GM21390 (cell line): ENCODE data around the gene PLIN4.
"Not testable (repeated sequence)": the region's sequence is repeated elsewhere in the genome, so short reads cannot be mapped to it uniquely, and the experiment has no call there.

ENCODE experiments used
- ATAC-seq: cut with Tn5 transposase; IDR thresholded peaks from one replicate; pipeline ENCODE4 v1.9.1; 2021; ENCODE audit not compliant: unreplicated experiment

Gene PLIN4

GRCh38 chr19:4518345-4519171 is at the start of gene PLIN4:
Gene PLIN4, minus strand, starts transcription at chr19:4518486. Its CDS starts 214 bp downstream, at chr19:4518272.
- ATAC-seq: no peak

GRCh38 chr19:4567584-4568071 is 49.3 kb upstream of the PLIN4 start:
- ATAC-seq: no peak

GRCh38 chr19:4566402-4567051 is 48.2 kb upstream of the PLIN4 start:
- no peak for ATAC-seq

- ATAC-seq: not testable (repeated sequence)
Measured at GRCh38 chr19:4563562-4563961, 45.3 kb upstream of the PLIN4 start.

GRCh38 chr19:4562085-4562484 is 43.8 kb upstream of the PLIN4 start:
- ATAC-seq: not testable (repeated sequence)

GRCh38 chr19:4559569-4559968 is 41.3 kb upstream of the PLIN4 start, which contains the start of gene SEMA6B:
Gene SEMA6B, minus strand, starts transcription at chr19:4559684. Its CDS starts 1,227 bp downstream, at chr19:4558457.
- no peak for ATAC-seq

GRCh38 chr19:4557971-4558941 is 40.0 kb upstream of the PLIN4 start:
- ATAC-seq: no peak

- no peak for ATAC-seq
Measured at GRCh38 chr19:4557144-4557970, 39.1 kb upstream of the PLIN4 start.

- ATAC-seq: no peak
Measured at GRCh38 chr19:4556597-4557127, 38.4 kb upstream of the PLIN4 start.

GRCh38 chr19:4555657-4556561 is 37.6 kb upstream of the PLIN4 start:
- ATAC-seq: no peak

- ATAC-seq: no peak
Measured at GRCh38 chr19:4554717-4555116, 36.4 kb upstream of the PLIN4 start.

- no peak for ATAC-seq
Measured at GRCh38 chr19:4553775-4554174, 35.5 kb upstream of the PLIN4 start.

- ATAC-seq: no peak
Measured at GRCh38 chr19:4553092-4553695, 34.9 kb upstream of the PLIN4 start.

- no peak for ATAC-seq
Measured at GRCh38 chr19:4552525-4552819, 34.2 kb upstream of the PLIN4 start.

GRCh38 chr19:4550479-4551050 is 32.3 kb upstream of the PLIN4 start:
- no peak for ATAC-seq

GRCh38 chr19:4550018-4550417 is 31.7 kb upstream of the PLIN4 start:
- ATAC-seq: no peak

GRCh38 chr19:4548238-4548584 is 29.9 kb upstream of the PLIN4 start:
- no peak for ATAC-seq
